NCI-H2227 treated with DMSO at 0.1 percent for 48 hours (cell line): ENCODE data around the gene ACTR6.
"Not testable (repeated sequence)": the region's sequence is repeated elsewhere in the genome, so short reads cannot be mapped to it uniquely, and the experiment has no call there.

Source experiments
- DNase-seq: peaks from one replicate; lab custom pipeline; 2025; lab: John Stamatoyannopoulos, UW

The ACTR6 gene

GRCh38 chr12:100185361-100185894 is 15.2 kb upstream of the ACTR6 start:
- DNase-seq: no peak

- DNase-seq: no peak
These were observed 14.5 kb upstream of the ACTR6 start for GRCh38 chr12:100186071-100186470.

GRCh38 chr12:100187068-100187467 is 13.5 kb upstream of the ACTR6 start:
- no peak for DNase-seq

- no peak for DNase-seq
These were observed 12.6 kb upstream of the ACTR6 start for GRCh38 chr12:100187857-100188519.

GRCh38 chr12:100188888-100189635 is 11.6 kb upstream of the ACTR6 start:
- not testable (repeated sequence) for DNase-seq

GRCh38 chr12:100189636-100190394 is 10.8 kb upstream of the ACTR6 start:
- DNase-seq: no peak

GRCh38 chr12:100193085-100193484 is 7.5 kb upstream of the ACTR6 start:
- DNase-seq: no peak

- no peak for DNase-seq
These were observed 3.1 kb upstream of the ACTR6 start for GRCh38 chr12:100197486-100197885.

GRCh38 chr12:100199023-100199346 is 1.6 kb upstream of the ACTR6 start:
- DNase-seq: no peak

- DNase-seq: no peak
These were observed 1.1 kb upstream of the ACTR6 start for GRCh38 chr12:100199347-100200149.

- no peak for DNase-seq
These were observed 1.2 kb downstream of the ACTR6 start for GRCh38 chr12:100201604-100202423.

GRCh38 chr12:100207311-100207710 is 6.7 kb downstream of the ACTR6 start:
- DNase-seq: no peak

- DNase-seq: no peak
These were observed 8.2 kb downstream of the ACTR6 start for GRCh38 chr12:100208834-100209233.

GRCh38 chr12:100211698-100212097 is 11.1 kb downstream of the ACTR6 start:
- DNase-seq: no peak

GRCh38 chr12:100213016-100213891 is 12.6 kb downstream of the ACTR6 start:
- DNase-seq: no peak

- no peak for DNase-seq
These were observed 13.9 kb downstream of the ACTR6 start for GRCh38 chr12:100214518-100214917.

- no peak for DNase-seq
These were observed 14.6 kb downstream of the ACTR6 start for GRCh38 chr12:100215209-100215608.

- DNase-seq: no peak
These were observed 15.7 kb downstream of the ACTR6 start for GRCh38 chr12:100216337-100216736.

GRCh38 chr12:100219328-100220109 is 18.9 kb downstream of the ACTR6 start:
- DNase-seq: no peak
